ENCODE results near the gene TBC1D5.
"Not testable (repeated sequence)": the region's sequence is repeated elsewhere in the genome, so short reads cannot be mapped to it uniquely, and the experiment has no call there.

TBC1D5 gene

DNA sequence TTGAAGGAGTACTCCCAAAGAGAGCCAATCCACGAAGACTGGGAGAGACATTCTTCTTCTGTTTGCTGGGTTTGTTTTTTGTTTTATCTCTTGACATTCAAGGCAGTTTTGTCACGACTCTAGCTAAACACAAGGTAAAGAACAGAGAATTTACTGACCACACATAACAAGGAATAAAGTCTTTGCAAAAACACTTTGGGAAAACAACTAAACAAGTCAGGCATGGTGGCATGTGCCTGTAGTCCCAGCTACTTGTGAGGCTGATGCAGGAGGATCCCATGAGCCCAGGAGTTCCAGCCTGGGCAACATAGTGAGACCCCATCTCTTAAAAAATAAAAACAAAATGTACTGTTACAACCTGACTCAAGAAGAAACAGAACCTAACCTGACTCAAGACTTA lies 28.0 kb downstream of the TBC1D5 start:
- DNase-seq (ENCODE audit: low read depth): no peak

DNA sequence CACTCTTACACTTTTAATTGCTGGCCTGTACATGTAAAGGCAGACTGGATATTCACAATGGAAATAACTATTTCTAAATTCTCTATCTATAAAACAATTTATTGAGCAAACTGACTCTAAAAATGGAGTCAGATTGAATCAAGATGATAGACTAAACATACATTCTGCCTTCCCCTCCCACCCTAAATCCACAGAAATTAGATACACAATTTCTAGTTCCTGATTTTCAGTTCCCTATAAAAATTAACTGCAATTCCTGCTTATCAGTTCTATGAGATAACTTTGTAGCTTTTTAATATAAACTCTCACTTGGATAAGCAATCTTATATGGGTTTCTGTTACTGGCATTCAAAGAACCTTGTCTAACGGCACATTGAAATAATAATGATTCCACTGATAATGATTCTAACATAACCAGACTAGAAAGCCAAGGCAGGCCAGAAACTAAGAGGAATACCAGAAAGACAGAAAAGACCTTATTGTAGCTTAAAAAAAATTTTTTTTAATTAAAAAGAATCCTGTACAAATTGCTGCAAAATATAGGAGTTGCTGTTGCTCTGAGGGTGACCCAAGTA lies 33.1 kb downstream of the TBC1D5 start:
- DNase-seq (ENCODE audit: low read depth): no peak

GRCh38 chr3:17707813-17708543 lies 34.5 kb downstream of the TBC1D5 start:
- DNase-seq (ENCODE audit: low read depth): no peak

GRCh38 chr3:17705991-17706390 lies 36.4 kb downstream of the TBC1D5 start:
- DNase-seq (ENCODE audit: low read depth): not testable (repeated sequence)

DNA sequence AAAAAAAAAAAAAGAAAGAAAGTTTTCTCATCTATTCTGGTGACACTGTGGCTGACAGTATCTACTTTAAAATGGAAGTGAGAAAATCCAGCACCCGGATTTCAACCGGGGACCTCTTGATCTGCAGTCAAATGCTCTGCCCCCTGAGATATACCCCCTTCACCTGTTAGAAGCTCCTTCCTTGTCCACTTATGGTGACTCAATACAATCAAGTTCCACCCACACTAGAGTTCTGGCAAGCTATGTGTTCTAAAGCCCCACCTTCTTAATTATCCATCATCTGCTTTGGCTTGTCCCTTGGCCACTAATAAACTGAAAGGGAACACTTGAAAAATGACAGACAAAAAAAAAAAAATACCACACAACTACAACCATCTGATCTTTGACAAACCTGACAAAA lies 42.6 kb downstream of the TBC1D5 start:
- DNase-seq (ENCODE audit: low read depth): not testable (repeated sequence)

GRCh38 chr3:17695665-17696064 lies 46.8 kb downstream of the TBC1D5 start:
- not testable (repeated sequence) for DNase-seq (ENCODE audit: low read depth)

DNA sequence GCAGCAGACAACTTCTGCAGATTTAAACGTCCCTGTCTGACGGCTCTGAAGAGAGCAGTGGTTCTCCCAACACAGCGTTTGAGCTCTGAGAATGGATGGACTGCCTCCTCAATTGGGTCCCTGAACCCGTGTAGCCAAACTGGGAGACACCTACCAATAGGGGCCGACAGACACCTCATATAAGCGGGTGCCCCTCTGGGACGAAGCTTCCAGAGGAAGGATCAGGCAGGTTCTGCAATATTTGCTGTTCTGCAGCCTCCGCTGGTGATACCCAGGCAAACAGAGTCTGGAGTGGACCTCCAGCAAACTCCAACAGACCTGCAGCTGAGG lies 48.8 kb downstream of the TBC1D5 start:
- DNase-seq (ENCODE audit: low read depth): not testable (repeated sequence)

DNA sequence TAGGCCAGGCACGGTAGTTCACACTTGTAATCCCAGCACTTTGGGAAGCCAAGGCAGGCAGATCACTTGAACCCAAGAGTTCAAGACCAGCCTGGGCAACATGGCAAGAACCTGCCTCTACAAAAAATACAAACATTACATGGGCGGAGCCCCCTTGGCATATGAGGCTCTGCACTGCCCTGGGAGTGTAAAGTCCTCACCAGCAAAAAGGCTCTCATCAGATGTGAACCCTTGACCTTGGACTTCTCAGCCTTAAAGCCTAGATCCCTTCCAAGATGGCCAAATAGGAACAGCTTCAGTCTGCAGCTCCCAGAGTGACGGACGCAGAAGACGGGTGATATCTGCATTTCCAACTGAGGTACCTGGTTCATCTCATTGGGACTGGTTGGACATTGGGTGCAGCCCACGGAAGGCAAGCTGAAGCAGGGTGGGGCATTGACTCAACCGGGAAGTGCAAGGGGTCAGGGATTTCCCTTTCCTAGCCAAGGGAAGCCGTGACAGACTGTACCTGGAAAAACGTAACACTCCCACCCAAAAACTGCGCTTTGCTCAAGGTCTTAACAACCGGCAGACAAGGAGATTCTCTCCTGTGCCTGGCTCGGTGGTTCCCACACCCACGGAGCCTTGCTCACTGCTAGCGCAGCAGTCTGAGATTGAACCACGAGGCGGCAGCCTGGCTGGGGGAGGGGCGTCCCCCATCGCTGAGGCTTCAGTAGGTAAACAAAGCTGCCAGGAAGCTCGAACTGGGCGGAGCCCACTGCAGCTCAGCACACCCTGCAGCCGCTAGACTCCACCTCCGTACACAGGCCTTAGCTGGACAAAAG lies 49.4 kb downstream of the TBC1D5 start:
- DNase-seq (ENCODE audit: low read depth): not testable (repeated sequence)

- DNase-seq (ENCODE audit: low read depth): no peak
These were observed 54.9 kb downstream of the TBC1D5 start for GRCh38 chr3:17687566-17687965.

DNA sequence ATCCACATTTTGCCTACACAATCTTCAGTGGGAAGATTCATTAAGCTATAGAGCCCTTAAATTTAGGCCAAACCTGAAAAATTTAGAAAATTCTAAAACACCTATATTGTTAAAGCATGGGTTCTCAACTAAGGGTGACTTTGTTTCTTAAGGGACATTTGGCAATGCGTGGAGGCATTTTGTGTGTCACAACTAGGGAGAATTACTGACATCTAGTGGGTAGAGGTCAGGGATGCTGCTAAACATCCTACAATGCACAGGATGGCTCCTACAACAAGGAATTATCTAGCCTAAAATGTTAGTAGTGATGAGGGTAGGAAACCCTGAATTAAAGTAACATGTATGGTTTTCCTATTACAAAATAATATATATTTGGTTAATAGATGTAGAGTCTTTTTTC lies 55.8 kb downstream of the TBC1D5 start:
- no peak for DNase-seq (ENCODE audit: low read depth)

DNA sequence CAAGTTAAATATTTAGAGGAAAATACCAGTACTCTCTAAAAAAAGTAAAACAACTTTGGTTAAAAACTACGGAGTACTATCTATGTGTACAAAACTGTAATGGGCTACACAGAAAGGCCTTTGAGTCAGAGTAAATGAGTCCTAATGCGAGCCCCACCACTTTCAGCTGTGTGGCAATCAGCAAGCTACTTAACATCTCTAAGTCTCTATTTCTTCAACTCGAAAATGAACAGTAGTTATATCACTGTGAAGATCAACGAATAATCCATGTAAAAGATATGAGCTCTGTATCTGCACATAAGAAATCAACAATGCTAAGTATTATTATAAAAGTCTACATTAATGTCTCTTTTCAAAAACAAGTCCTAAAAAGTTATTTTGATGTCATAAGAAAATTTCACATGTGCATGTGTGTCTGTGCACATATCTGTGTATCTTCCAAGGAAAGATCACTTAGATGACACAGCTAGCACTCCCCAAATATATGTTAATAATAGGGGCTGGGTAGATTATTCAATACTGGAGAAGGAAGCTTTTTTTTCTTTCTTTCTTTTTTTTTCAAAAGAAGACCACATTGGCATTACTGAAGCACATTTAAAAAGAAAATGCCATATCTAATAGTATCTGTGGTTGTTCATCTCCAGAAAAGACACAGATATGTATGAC lies 58.8 kb downstream of the TBC1D5 start:
- DNase-seq (ENCODE audit: low read depth): no peak

DNA sequence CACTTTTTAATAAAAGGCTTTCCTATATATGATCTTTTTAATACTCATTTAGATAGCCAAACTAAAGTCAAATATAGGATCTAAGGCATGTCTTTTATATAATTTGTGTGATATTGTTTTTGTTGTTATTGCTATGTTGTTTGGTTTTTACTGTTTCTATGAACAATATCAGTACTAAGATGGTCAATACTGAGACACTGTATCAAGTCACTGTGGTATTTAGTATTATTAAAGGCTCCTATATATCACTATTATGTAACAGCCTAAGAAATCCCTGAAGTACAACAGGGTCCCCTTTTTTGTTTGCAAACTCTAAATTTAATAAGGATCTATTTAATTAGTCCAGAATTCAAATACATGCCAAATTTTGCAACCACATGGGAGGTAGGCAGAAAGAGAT lies 61.9 kb downstream of the TBC1D5 start:
- DNase-seq (ENCODE audit: low read depth): no peak

GRCh38 chr3:17678116-17678741 lies 64.2 kb downstream of the TBC1D5 start:
- DNase-seq (ENCODE audit: low read depth): peak; percentile 31

- no peak for DNase-seq (ENCODE audit: low read depth)
These were observed 68.2 kb downstream of the TBC1D5 start for GRCh38 chr3:17674082-17674686.

- DNase-seq (ENCODE audit: low read depth): no peak
These were observed 69.9 kb downstream of the TBC1D5 start for GRCh38 chr3:17672506-17672905.

DNA sequence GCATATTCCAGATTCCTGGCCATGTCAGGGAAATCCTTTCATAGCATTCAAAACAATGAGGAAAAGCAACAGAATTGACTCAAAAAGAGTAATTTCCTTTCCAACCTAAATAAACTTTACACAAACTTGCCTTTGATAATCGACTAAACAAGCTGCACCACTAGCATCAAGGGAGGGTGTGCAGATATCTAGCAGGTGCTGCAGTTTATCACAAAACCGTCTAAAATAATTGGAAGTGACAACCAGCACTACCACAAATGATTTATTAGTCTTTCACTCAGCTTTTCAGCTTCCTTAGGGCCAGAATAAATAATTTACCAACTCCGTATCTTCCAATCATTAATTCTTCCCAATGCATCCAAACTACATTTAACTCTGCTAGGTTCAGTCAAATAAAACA lies 71.7 kb downstream of the TBC1D5 start:
- no peak for DNase-seq (ENCODE audit: low read depth)

- no peak for DNase-seq (ENCODE audit: low read depth)
These were observed 77.5 kb downstream of the TBC1D5 start for GRCh38 chr3:17664923-17665322.

DNA sequence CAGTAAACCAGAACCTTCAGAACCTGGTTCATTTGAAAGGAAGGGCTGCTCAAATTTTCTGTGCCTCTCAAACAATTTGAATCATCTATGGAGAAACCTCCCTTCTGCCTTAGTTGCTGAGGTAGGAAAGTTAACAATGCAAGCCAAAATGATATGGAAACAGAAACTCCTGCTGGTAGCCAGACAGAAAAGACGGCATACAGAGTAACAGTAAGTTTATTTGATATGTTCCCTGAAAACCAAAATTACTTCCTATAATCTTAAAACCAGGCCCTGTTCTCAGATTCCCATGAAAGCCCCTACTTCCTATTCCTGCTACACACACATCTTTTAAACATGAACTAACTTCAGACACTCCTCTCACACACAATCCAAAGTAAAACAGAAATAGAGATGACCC lies 86.2 kb downstream of the TBC1D5 start:
- no peak for DNase-seq (ENCODE audit: low read depth)

GRCh38 chr3:17655743-17656142 lies 86.7 kb downstream of the TBC1D5 start:
- DNase-seq (ENCODE audit: low read depth): no peak

DNA sequence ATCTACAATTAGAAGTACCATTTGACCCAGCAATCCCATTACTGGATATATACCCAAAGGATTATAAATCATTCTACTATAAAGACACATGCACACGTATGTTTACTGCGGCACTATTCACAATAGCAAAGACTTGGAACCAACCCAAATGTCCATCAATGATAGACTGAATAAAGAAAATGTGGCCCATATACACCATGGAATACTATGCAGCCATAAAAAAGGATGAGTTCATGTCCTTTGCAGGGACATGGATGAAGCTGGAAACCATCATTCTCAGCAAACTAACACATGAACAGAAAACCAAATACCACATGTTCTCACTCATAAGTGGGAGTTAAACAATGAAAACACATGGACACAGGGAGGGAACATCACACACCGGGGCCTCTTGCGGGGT lies 92.7 kb downstream of the TBC1D5 start:
- DNase-seq (ENCODE audit: low read depth): not testable (repeated sequence)

GRCh38 chr3:17648630-17649355 lies 93.6 kb downstream of the TBC1D5 start:
- DNase-seq (ENCODE audit: low read depth): not testable (repeated sequence)
